ENCODE results near the gene PA2G4.
A peak's percentile ranks its signal among the peaks of the same experiment; 100 is the strongest.

PA2G4 gene

DNA sequence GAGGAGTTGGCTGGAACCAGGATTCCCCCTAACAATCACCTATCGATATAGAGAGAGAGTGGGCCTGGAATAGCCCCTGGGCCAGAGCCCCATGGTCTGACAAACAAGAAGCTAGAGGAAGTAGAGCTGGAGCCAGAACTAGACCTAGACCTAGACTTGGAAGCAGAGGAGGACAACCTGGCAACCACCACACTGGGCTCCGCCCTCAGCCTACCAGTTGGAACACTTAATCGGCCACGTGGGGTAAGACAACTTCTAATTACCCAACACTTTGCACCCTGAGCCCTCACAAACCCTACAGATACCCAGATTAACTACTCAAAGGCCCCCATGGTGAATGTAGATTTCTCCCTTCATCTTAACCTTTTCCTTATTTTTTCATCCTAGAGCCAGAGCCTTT, 4.6 kb upstream of the PA2G4 start:
- DNase-seq (ENCODE audit: low read depth in 4 of 4, low spot score in 1 of 4) = no peak

DNA sequence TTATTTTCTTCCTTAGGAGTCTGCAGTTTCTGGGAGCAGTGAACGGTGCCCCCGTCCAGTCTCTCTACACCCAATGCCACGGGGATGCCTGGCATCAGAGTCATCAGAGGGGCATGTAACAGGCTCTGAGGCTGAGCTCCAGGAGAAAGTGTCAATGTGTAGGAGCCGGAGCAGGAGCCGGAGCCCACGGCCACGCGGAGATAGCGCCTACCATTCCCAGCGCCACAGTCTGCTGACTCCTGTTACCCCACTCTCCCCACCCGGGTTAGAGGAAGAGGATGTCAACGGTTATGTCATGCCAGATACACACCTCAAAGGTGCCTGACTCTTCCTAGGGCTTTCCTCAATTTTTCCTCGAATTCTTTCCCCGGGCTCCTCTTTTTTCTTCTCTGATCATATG, 3.3 kb upstream of the PA2G4 start:
- DNase-seq (ENCODE audit: low read depth in 4 of 4, low spot score in 1 of 4) = no peak

DNA sequence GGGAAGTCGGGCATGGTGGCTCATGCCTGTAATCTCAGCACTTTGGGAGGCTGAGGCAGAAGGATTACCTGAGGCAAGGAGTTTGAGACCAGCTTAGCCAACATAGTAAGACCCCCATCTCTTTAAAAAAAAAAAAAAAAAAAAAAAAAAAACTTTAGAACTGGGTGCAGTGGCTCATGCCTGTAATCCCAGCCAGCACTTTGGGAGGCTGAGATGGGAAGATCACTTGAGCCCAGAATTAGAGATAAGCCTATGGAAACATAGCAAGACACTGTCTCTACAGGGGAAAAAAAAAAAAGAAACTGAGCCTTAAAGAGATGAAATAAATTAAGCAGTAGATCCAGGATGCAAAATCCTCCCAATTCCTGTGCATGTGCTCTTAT, 1.7 kb upstream of the PA2G4 start:
- no peak for DNase-seq (ENCODE audit: low read depth in 4 of 4, low spot score in 1 of 4)

DNA sequence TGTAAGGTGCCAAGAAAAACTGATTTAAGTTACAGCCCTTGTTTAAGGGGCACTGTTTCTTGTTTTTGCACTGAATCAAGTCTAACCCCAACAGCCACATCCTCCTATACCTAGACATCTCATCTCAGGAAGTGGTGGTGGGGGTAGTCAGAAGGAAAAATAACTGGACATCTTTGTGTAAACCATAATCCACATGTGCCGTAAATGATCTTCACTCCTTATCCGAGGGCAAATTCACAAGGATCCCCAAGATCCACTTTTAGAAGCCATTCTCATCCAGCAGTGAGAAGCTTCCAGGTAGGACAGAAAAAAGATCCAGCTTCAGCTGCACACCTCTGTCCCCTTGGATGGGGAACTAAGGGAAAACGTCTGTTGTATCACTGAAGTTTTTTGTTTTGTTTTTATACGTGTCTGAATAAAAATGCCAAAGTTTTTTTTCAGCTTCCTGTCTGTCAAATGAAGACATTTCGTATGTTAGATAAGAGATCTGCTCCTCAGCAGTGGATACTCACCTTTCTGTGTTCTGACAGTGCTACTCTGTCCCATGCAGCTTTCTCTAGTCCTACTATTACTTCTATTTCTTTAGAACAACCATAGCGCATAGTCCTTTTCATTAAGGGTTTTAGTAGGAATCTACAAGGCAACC, 1.2 kb upstream of the PA2G4 start:
- DNase-seq (ENCODE audit: low read depth in 4 of 4, low spot score in 1 of 4) = no peak

DNA sequence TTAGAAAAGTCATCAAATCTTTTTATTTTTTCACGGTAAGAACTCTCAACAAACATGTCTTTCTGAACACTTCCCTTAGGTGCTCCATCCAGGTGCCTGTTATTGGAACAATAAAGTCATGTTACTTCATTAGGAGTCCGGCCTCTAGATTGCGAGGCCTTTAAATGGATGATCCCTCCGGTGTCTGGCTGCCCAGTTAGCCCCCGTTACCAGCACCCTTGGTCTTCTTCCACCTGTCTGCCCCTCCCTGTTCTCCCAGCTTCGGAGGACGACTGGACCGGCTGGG, 593 bp upstream of the PA2G4 start:
- peak in 1 of 4 experiments; percentile 16 for DNase-seq (ENCODE audit: low read depth in 4 of 4, low spot score in 1 of 4)

DNA sequence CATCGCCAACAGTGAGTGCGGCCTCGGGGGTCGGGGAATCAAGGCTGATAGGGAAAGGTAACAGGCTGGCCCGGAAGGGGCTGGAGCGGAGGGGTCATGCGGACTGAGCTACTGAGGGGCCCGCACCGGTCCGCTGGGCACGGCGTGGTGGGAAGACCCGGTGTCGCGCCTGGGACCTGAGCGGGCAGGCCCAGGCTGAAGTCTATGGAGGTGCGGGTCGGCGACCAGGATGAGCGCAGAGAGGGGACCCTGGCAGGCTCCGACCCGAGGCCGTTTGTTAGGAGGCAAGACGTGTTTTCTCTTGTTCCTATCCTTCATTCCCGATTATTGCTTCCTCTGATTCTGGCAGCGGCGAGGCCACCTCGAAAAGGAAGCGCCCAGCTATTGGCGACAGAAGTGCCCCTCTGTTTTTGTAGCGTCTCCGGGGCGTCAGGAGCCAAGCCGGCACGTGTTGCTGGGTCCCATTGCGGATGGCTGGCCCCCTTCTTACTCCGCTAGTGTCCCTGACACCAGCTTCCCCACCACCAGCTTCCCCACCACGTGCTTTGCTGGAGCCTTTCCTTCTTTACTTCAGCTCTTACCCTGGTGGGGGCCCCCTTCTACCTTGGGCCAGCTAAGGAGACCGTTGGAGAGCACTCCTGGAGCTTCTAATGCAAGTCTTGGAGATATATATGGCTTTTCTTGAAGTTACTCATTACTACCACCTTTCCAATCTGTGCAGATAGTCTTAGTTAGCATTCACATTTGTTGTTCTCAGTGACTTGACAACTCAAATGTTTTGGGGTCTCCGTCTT, 653 bp downstream of the PA2G4 start:
- DNase-seq (ENCODE audit: low read depth in 4 of 4, low spot score in 1 of 4) = no peak

DNA sequence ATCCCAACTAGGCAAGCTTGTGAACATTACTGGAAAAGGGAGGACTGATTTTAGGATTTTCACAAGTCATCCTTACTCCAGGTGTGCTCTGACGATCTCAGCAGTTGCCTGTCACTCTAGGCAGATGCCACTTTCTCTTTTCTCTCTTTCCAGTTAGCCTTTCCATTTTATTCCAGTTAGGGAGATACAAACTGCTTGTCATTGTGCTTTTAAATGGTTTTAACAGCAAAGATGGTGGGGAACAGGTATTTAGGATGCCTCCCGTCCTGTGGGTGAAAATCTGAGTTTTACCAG, 1.2 kb downstream of the PA2G4 start:
- DNase-seq (ENCODE audit: low read depth in 4 of 4, low spot score in 1 of 4) = no peak

DNA sequence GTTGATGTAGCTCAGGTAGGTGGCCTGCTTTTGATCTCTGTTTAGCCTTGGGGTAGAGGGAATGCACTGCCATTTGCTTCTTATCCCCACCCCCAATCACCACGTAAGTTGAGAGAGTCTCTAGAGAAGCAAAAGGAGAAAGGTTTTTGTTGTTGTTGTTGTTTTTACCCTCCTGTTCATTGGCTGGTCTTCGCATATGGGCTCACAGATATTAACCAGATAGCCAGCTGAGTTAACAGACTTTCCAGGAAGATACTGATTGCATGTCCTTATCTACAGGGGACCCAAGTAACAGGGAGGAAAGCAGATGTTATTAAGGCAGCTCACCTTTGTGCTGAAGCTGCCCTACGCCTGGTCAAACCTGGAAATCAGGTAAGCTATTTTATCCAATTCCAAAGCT, 2.9 kb downstream of the PA2G4 start:
- DNase-seq (ENCODE audit: low read depth in 4 of 4, low spot score in 1 of 4) = no peak

DNA sequence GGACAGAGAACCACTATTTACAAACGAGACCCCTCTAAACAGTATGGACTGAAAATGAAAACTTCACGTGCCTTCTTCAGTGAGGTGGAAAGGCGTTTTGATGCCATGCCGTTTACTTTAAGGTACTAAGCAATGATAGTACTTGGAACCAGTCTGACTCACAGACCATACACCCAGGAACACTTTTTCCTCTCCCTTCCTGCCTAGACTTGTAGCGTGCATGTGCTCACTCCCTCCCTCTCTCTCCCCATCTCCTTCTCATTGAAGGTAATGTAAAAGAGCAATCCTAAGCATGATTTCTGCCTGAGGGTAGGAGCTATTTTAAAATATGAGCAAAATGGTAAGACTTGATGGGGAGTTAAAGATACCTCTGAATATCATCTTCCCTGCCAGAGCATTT, 6.2 kb downstream of the PA2G4 start:
- DNase-seq (ENCODE audit: low read depth in 4 of 4, low spot score in 1 of 4) = no peak

DNA sequence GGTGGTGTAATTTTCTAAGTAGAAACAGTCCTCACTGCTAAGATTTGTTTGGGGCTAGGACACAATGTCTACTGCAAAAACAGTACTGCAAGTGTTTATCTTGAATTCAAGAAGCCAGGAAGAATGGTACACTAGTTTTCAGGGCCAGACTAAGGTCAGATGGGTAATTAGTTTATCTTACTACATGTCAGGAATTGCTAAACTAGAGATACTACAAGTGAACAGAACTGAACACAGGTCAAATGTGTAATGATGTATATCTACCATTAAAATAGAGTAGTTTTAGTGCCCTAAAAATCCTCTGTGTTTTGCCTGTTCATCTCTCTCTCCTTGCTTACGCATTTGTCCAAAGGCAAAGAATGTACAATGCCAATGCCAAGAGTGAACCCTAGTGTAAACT, 9.7 kb downstream of the PA2G4 start:
- no peak for DNase-seq (ENCODE audit: low read depth in 4 of 4, low spot score in 1 of 4)

DNA sequence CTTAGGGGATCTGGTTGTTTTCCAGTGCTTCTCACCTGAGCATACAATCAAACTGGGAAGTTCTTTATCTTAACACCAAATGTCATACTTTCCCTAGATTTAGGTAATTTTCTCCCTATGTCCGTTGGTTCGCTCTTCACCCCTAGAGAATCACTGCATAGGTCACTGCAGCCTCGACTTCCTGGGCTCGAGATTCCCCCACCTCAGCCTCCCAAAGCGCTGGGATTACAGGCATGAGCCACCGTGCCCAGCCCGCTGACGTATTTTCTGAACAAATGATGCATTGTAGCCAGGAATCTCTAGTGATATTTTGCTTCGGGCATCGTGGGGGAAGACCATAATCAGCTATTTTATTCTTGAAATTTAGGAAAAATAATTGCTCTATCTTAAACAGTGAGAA, 11.0 kb downstream of the PA2G4 start:
- no peak for DNase-seq (ENCODE audit: low read depth in 4 of 4, low spot score in 1 of 4)

DNA sequence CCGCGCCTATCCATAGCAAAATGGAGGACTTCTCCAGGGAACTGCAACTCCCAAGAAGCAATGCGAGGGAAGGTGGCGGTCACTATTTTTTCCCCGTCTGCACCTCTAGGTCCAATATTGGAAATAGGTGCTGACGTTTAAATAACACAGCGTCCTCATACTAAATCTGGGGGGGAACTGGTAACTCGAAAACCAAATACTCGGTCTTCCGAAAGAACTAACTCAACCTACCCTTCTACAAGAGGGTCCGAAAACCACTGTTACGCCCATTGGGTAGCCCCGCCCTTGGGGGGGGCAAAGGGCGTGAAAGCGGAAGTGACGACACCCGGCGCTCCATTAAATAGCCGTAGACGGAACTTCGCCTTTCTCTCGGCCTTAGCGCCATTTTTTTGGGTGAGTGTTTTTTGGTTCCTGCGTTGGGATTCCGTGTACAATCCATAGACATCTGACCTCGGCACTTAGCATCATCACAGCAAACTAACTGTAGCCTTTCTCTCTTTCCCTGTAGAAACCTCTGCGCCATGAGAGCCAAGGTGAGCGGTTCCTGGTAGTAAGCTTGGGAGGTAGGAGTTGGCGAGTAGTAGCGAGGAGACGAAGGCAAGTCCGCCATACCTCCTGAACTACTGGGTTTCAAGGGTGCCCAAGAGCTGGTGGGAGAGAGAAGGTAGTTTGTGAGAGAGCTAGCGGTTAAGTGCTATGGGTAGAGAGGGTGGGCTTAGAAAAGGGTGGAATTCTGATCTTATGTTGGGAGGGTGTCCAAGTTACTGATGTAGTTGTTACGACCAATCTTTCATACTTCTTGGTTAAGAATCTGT, 12.1 kb downstream of the PA2G4 start, which contains the start of gene RPL41:
Gene RPL41 (plus strand): TSS at position 367 of the 815 bp plus-strand sequence.
- peak; percentile 86 to 91 (median 89) for DNase-seq (ENCODE audit: low read depth in 4 of 4, low spot score in 1 of 4)

DNA sequence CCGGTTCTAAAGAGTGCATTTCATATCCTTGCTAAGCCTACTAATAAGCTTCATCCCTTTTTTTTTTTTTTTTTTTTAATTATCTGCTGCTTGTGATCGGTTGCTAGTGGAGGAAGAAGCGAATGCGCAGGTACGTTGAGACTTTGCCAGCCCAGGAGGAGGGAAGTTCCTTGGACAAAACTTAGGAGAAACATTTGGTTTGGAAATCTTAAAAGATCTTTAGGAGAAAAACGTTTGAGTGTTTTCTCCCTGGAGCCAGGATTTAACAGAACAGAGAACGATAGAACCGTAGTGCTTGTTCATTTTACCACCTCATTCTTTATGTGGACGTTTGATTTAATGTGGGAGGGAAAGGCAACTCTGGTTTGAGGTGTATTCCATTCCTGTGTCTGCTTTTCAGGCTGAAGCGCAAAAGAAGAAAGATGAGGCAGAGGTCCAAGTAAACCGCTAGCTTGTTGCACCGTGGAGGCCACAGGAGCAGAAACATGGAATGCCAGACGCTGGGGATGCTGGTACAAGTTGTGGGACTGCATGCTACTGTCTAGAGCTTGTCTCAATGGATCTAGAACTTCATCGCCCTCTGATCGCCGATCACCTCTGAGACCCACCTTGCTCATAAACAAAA, 12.8 kb downstream of the PA2G4 start:
- peak in 1 of 4 experiments; percentile 14 for DNase-seq (ENCODE audit: low read depth in 4 of 4, low spot score in 1 of 4)

DNA sequence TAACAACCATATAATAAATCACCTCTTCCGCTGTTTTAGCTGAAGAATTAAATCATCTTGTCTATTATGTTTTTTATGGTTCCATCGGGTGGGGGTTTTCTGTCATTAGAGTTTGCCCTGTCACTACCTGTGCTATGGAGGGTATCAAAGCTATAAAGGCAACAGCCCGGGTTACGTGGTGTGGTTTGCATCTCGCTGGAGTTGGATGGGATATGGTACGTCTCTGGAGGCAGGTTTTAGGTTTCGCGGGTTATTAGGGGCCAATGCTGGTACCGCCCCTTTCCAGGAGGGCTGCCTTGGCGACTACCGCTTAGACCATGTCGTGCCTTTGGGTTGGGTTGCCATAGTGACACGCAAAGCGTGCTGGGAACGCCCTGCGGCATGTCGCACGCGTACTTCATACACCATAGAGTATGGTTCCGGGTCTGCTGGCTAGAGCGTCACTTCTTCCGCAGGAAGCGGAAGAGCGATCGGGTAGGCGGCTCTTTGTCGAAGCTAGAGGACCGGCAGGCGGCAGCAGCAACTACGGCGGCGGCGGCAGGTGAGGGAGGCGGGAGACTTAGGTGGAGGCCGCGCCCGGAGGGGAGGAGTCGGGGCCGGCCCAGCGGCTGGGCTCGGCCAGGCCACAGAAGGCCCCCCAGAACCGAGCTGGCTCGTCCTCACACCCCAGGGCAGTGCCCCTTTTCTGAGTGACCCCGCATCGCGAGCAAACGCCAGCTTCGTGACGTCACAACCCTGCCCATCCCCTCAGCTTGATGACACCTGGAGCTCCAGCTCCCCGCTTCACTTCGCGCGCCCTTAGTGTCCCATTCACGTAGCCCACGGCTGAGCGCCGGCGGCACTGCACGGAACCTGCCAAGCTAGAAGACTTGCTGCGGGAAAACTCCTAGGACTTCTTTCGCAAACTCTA, 13.7 kb downstream of the PA2G4 start, which contains the start of gene ZC3H10:
Gene ZC3H10 (plus strand): TSS at position 489 of the 910 bp plus-strand sequence. CDS start 2,297 bp downstream, outside the sequence.
- peak; percentile 89 to 98 (median 95) for DNase-seq (ENCODE audit: low read depth in 4 of 4, low spot score in 1 of 4)

DNA sequence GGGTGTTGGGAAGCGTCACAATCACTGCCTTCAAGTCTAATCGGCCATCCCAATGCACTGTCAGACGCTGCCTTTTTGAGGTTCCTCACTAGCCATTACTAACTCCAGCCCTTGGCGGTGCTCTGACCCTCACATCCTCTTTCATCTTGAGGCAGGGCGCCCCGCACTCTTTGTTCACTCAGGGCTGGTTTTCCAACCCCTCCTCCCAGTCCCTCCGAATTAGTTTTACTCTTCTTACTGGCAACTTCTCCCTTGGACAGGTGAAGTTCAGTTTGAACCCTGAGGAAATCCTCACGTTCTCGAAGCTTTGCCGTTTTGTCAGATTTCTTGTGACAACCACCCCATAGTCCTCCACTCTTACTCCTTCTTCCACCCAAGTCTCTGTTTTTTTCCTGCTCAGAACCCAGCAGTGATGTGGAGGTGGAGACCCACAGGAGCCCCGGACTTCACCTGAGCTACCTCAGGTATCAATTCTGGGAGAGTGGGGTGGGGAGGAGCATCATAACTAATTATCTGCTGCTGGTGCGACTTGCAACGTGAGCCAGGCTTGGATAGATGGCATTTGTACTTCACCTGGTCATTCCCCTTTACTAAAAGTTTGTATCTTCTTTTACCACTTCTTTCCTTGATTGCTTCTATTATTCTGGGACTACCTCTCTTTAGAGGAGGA, 14.5 kb downstream of the PA2G4 start:
- DNase-seq (ENCODE audit: low read depth in 4 of 4, low spot score in 1 of 4) = no peak

DNA sequence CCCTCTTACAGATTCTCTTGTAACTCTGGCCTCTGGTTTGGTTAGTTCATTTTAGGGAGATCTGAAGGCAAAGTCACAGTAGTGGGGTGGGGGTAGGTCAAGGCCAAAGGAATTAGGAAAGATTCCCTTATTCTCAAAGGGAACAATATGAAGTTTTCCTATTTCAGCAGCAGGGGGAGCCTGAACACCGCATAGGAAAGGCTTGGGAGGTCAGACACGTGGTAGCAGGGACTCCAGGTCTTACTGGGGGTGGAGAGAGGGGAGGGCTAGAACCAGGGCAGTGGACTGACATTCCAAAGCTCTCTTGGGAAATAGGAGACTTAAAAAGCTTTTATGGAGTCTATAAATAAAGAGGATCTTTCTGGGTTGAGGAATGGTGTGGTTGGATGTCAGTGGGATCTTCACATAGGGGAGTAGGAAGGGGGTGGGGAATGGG, 15.0 kb downstream of the PA2G4 start:
- DNase-seq (ENCODE audit: low read depth in 4 of 4, low spot score in 1 of 4) = peak in 2 of 4 experiments; percentile 27 to 42

DNA sequence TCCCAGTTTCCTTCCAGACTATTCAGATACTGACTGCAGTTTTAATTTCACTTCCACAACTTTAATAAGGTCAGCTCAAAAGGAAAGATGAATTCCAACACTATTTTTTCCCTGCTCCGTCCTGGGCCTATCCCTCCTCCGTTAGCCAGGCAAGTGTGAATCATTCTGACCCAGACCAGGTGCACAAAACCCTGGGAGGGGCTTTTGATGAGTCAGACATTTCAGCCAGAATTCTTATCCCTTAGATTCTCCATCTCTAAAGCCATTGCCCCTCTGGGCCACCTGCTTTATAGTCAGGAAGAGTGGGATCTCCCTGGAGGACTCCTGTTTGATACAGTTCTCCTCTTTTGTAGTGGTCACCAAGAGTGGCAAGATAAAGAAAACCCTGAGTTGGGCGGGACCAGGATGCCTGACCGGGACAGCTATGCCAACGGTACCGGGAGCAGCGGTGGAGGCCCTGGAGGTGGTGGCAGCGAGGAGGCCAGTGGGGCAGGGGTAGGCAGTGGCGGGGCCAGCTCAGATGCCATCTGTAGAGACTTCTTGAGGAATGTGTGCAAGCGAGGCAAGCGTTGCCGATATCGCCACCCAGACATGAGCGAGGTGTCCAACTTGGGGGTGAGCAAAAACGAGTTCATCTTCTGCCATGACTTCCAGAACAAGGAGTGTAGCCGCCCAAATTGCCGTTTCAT, 15.9 kb downstream of the PA2G4 start:
- no peak for DNase-seq (ENCODE audit: low read depth in 4 of 4, low spot score in 1 of 4)

DNA sequence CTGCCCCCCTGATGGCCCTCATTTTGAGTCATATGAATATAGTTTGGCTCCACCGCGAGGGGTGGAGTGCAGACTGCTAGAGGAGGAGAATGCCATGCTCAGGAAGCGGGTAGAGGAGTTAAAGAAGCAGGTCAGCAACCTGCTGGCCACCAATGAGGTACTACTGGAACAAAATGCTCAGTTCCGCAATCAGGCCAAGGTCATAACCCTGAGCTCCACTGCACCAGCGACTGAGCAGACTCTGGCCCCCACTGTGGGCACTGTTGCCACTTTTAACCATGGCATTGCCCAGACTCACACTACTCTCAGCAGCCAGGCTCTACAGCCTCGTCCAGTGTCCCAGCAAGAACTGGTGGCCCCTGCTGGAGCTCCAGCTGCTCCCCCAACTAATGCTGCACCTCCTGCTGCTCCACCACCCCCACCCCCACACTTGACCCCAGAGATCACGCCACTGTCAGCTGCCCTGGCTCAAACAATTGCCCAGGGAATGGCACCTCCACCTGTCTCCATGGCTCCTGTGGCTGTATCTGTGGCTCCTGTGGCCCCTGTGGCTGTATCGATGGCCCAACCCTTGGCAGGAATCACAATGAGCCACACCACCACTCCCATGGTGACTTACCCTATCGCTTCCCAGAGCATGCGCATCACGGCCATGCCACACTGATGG, 17.0 kb downstream of the PA2G4 start:
- no peak for DNase-seq (ENCODE audit: low read depth in 4 of 4, low spot score in 1 of 4)

DNA sequence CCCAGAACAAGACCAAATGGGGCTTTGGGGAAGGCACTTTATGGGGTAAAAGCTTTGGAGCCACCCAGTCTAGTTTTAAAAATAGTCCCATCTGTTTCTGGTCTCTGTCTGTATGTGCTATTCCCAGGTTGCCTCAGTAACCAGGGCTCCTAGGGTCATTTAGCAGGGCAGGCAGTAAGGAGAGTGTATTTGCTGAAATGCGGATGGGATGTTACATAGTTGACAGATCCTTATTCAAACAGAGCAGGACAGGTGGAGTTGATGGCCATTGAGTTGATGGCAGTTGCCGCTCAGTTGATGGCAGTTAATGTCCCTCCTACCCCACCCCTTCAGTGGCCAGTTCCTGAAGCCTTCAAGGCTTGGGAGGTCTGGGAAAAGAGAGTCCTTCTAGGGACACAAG, 18.3 kb downstream of the PA2G4 start:
- no peak for DNase-seq (ENCODE audit: low read depth in 4 of 4, low spot score in 1 of 4)
